Lung (tissue), 12 donors: ENCODE measurements around the gene MGAT3. TPM values are rescaled to one million over a fixed set of nuclear protein-coding genes. Genes with fewer than 3 reads are reported as not detected.

Experiments
- ATAC-seq: fragments of 200-7000 bp; cut with Tn5 transposase; one replicate; pipeline ENCODE4 v1.9.1; 2020; ENCODE audit warnings: moderate number of reproducible peaks; ENCODE audit not compliant: insufficient read depth, low FRiP score
- DNase-seq, 3 donors: peaks; one replicate each; pipeline ENCODE4 v3.0.0-alpha.2; 2013 to 2017
- H3K27ac ChIP-seq, 2 donors: one replicate each; pipeline ENCODE4 v1.5.1; 2013; ENCODE audit warnings: mild to moderate bottlenecking in 2 of 2, moderate library complexity in 2 of 2, control low read depth in 1 of 2, inconsistent platforms in 1 of 2, low read depth in 1 of 2, low read length in 1 of 2
- H3K27me3 ChIP-seq, 3 donors: one replicate each; pipeline ENCODE4 v1.5.1; 2013; ENCODE audit warnings: low read length in 2 of 3; ENCODE audit not compliant: control insufficient read depth in 3 of 3, insufficient read depth in 3 of 3
- H3K36me3 ChIP-seq, 4 donors: one replicate each; pipeline ENCODE4 v1.5.1; 2013; ENCODE audit warnings: low read length in 4 of 4, mild to moderate bottlenecking in 1 of 4, moderate library complexity in 1 of 4; ENCODE audit not compliant: control insufficient read depth in 4 of 4, insufficient read depth in 4 of 4
- H3K4me1 ChIP-seq, 5 donors: one replicate each; pipeline ENCODE4 v1.5.1; 2013; ENCODE audit warnings: low read length in 5 of 5, mild to moderate bottlenecking in 2 of 5, moderate library complexity in 1 of 5; ENCODE audit not compliant: control insufficient read depth in 5 of 5, insufficient read depth in 5 of 5
- H3K4me3 ChIP-seq: one replicate; pipeline ENCODE4 v1.5.1; 2013; ENCODE audit warnings: mild to moderate bottlenecking, control low read depth, moderate library complexity
- H3K9ac ChIP-seq, 2 donors: one replicate each; pipeline ENCODE4 v1.5.1; 2013; ENCODE audit warnings: low read length in 2 of 2, control low read depth in 1 of 2; ENCODE audit not compliant: insufficient read depth in 1 of 2
- H3K9me3 ChIP-seq, 4 donors: one replicate each; pipeline ENCODE4 v1.5.1; 2013; ENCODE audit warnings: low read length in 3 of 4, mild to moderate bottlenecking in 1 of 4, moderate library complexity in 1 of 4; ENCODE audit not compliant: control insufficient read depth in 4 of 4, insufficient read depth in 3 of 4
- CTCF ChIP-seq: IDR thresholded peaks from 2 replicates; pipeline ENCODE4 v1.5.1; 2012; ENCODE audit warnings: mild to moderate bottlenecking; ENCODE audit errors: control extremely low read depth, extremely low read depth
- WGBS, 2 donors: extraction: QIAGEN DNeasy Blood & Tissue Kit; methylation state at CpG; one replicate each; pipeline ENCODE4 v1.1.7; 2013; 5-methylcytosine and 5-hydroxymethylcytosine counted together
- polyA plus RNA-seq, 2 donors: library from polyadenylated mRNA; stranded (reverse); fragments of 200-250 nt; gene quantifications; one replicate each; pipeline ENCODE4 v1.2.1, GENCODE V29; 2013
- total RNA-seq, 2 donors: library from RNA; depleted of rRNA in 1 of 2; stranded (reverse); fragments of >200 nt in 1 of 2; gene quantifications; one replicate each; pipeline ENCODE4 v1.2.1, GENCODE V29; 2014 to 2021
- donor health status: control.
- donor health status: control.
- donor health status: Bipolar disorder and iron deficiency.
- donor health status: healthy.
- donor health status: DM: yes; HTN: yes; CAD: no.

MGAT3 gene
- total and polyA plus RNA-seq, 4 donors = 5.6 to 19.4 (median 5.9) TPM

- Histone ChIP-seq H3K9ac (peak overlapping the region in 1 of 2 donors; percentile 73), H3K27ac (no peak overlapping the region), H3K9me3 (no peaks in the 10 kb centered on the region), H3K4me3 (no peak overlapping the region), H3K36me3 (peaks cover 7 to 53% (median 43%) of the 10 kb centered on the region in 4 donors), H3K4me1 (peaks cover 0 to 37% (median 7%) of the 10 kb centered on the region in 5 donors), H3K27me3 (no peaks in the 10 kb centered on the region)
- WGBS, 2 donors = 58 to 64% methylated on average over 5 of the region's 5 CpGs
- DNase-seq (no peak), ATAC-seq (no peak)
- TF ChIP-seq CTCF = no peak
Measured at GRCh38 chr22:39518144-39518786, 61.5 kb downstream of the MGAT3 start.

- H3K9ac ChIP-seq = peak overlapping the region; percentile 66 to 73
- no peak for ATAC-seq
Measured at GRCh38 chr22:39518996-39519680, 62.3 kb downstream of the MGAT3 start.

GRCh38 chr22:39519681-39520225 lies 62.9 kb downstream of the MGAT3 start:
- peak overlapping the region; percentile 66 for H3K4me3 ChIP-seq
- H3K27ac ChIP-seq = peak overlapping the region; percentile 94 to 95
- peak overlapping the region; percentile 66 to 73 for H3K9ac ChIP-seq
- ATAC-seq (peak; percentile 89), DNase-seq (peak; percentile 69 to 99 (median 98))
- WGBS, 2 donors = 0% methylated on average over 43 to 47 of the region's 47 CpGs
- peaks cover 6 to 52% (median 40%) of the 10 kb centered on the region in 4 donors for H3K36me3 ChIP-seq
- no peaks in the 10 kb centered on the region for H3K27me3 ChIP-seq
- peaks cover 0 to 48% (median 13%) of the 10 kb centered on the region in 5 donors for H3K4me1 ChIP-seq
- TF ChIP-seq CTCF = peak; percentile 15
- no peaks in the 10 kb centered on the region for H3K9me3 ChIP-seq

More at GRCh38 chr22:39518996-39519680, 62.3 kb downstream of the MGAT3 start:
- DNase-seq = peak in 2 of 3 donors; percentile 39 to 71
- Histone ChIP-seq H3K36me3 (peaks cover 6 to 51% (median 40%) of the 10 kb centered on the region in 4 donors), H3K27me3 (no peaks in the 10 kb centered on the region), H3K9me3 (no peaks in the 10 kb centered on the region), H3K4me3 (peak overlapping the region; percentile 66), H3K4me1 (peaks cover 0 to 43% (median 9%) of the 10 kb centered on the region in 5 donors), H3K27ac (peak overlapping the region; percentile 94 to 95)
- WGBS, 2 donors = 10 to 11% methylated on average over 24 of the region's 24 CpGs
- no peak for TF ChIP-seq CTCF
